Spinal cord (tissue), 10 donors: ENCODE data around the gene DDX56. TPM values are rescaled to one million over a fixed set of nuclear protein-coding genes. Genes with fewer than 3 reads are reported as not detected.
A peak's percentile ranks its signal among the peaks of the same experiment; 100 is the strongest.

ENCODE experiments used
- DNase-seq, 6 donors: peaks; one replicate each; pipeline versions ENCODE4 v3.0.0 to v3.0.0-alpha.2; 2013 to 2015; ENCODE audit warnings: low spot score in 6 of 6, low read depth in 4 of 6
- H3K27ac ChIP-seq: one replicate; pipeline ENCODE4 v1.5.1; 2013; ENCODE audit warnings: low read depth, low read length, control low read depth
- H3K27me3 ChIP-seq: one replicate; pipeline ENCODE4 v1.6.1; 2013; ENCODE audit warnings: low read length; ENCODE audit not compliant: control insufficient read depth, insufficient read depth
- H3K36me3 ChIP-seq: one replicate; pipeline ENCODE4 v1.6.1; 2013; ENCODE audit warnings: low read length; ENCODE audit not compliant: control insufficient read depth, insufficient read depth
- H3K4me1 ChIP-seq: one replicate; pipeline ENCODE4 v1.6.1; 2013; ENCODE audit warnings: low read length; ENCODE audit not compliant: control insufficient read depth, insufficient read depth
- H3K4me3 ChIP-seq: one replicate; pipeline ENCODE4 v1.5.1; 2013; ENCODE audit warnings: low read depth, low read length, control low read depth
- H3K9me3 ChIP-seq: one replicate; pipeline ENCODE4 v1.6.1; 2013; ENCODE audit warnings: low read length; ENCODE audit not compliant: control insufficient read depth, insufficient read depth
- WGBS: methylation state at CpG from one replicate; pipeline ENCODE4 v1.1.5; 2013; ENCODE audit warnings: missing lambda C conversion rate; ENCODE audit not compliant: insufficient coverage; 5-methylcytosine and 5-hydroxymethylcytosine counted together
- long read RNA-seq, 4 donors: transcript quantifications; one replicate each; lab custom pipeline, GENCODE V29; 2026
- polyA plus RNA-seq, 2 donors: library from polyadenylated mRNA; unstranded; fragments of 120-200 nt; gene quantifications; one replicate each; pipeline ENCODE4 v1.2.1, GENCODE V29; 2013; ENCODE audit not compliant: insufficient read length in 2 of 2
- total RNA-seq, 2 donors: library from RNA; depleted of rRNA in 1 of 2; stranded (reverse); fragments of 120-200 nt in 1 of 2; fragments of >200 nt in 1 of 2; gene quantifications; one replicate each; pipeline versions ENCODE4 v1.2.3 to v1.2.4, GENCODE V29; 2013 to 2014
- donor health status: healthy.

Gene DDX56
- total RNA-seq (10 to 100 TPM; 37.0 to 60.3 TPM), polyA plus RNA-seq (10 to 100 TPM; 61.3 to 80.4 TPM)
- long read RNA-seq, donor 1, transcript DDX56-201 (14 exons, 2,336 nt): major isoform, 13 of 28 reads
- long read RNA-seq, donor 1, partial matches to known transcripts: 13 of 28 reads
- long read RNA-seq, donor 1, other reads (novel, unspliced or antisense): 0 of 28 reads
- long read RNA-seq, donor 2, partial matches to known transcripts: 0 of 3 reads
- long read RNA-seq, donor 2, other reads (novel, unspliced or antisense): 0 of 3 reads
- long read RNA-seq, donor 3, partial matches to known transcripts: 0 of 5 reads
- long read RNA-seq, donor 3, other reads (novel, unspliced or antisense): 0 of 5 reads
- long read RNA-seq, donor 4, transcript DDX56-201 (14 exons, 2,336 nt): major isoform, 8 of 29 reads
- long read RNA-seq, donor 4, partial matches to known transcripts: 17 of 29 reads
- long read RNA-seq, donor 4, other reads (novel, unspliced or antisense): 0 of 29 reads

GRCh38 chr7:44573464-44574286 lies at the start of gene DDX56:
Gene DDX56, minus strand, starts transcription at chr7:44573908. Its CDS starts 13 bp downstream, at chr7:44573895.
- Histone ChIP-seq H3K4me1 (peaks cover 23% of the 10 kb centered on the region), H3K36me3 (peaks cover 66% of the 10 kb centered on the region), H3K4me3 (peak within 1 kb of the TSS; percentile 88), H3K9me3 (no peaks in the 10 kb centered on the region), H3K27ac (peak within 1 kb of the TSS; percentile 84), H3K27me3 (no peaks in the 10 kb centered on the region)
- under 1% methylated on average over 74 of the region's 74 CpGs for WGBS
- peak; percentile 89 to 99 (median 92) for DNase-seq

GRCh38 chr7:44622342-44623151 lies 48.8 kb upstream of the DDX56 start:
- H3K27ac ChIP-seq: no peak overlapping the region
- peaks cover 5% of the 10 kb centered on the region for H3K4me1 ChIP-seq
- 88% methylated on average over 4 of the region's 5 CpGs for WGBS
- no peaks in the 10 kb centered on the region for H3K9me3 ChIP-seq
- no peak for DNase-seq
- no peak overlapping the region for H3K4me3 ChIP-seq
- no peaks in the 10 kb centered on the region for H3K27me3 ChIP-seq
- peaks cover 22% of the 10 kb centered on the region for H3K36me3 ChIP-seq

GRCh38 chr7:44621750-44622103 lies 48.0 kb upstream of the DDX56 start:
- Histone ChIP-seq H3K4me1 (peaks cover 4% of the 10 kb centered on the region), H3K36me3 (peaks cover 17% of the 10 kb centered on the region), H3K9me3 (no peaks in the 10 kb centered on the region), H3K27ac (no peak overlapping the region), H3K27me3 (no peaks in the 10 kb centered on the region), H3K4me3 (no peak overlapping the region)
- 87% methylated on average over 3 of the region's 5 CpGs for WGBS
- no peak for DNase-seq

- H3K27me3 ChIP-seq: no peaks in the 10 kb centered on the region
- H3K27ac ChIP-seq: no peak overlapping the region
- DNase-seq: no peak
- H3K4me1 ChIP-seq: no peaks in the 10 kb centered on the region
- H3K9me3 ChIP-seq: no peaks in the 10 kb centered on the region
- 97% methylated on average over 5 of the region's 11 CpGs for WGBS
- H3K4me3 ChIP-seq: no peak overlapping the region
- H3K36me3 ChIP-seq: peaks cover 12% of the 10 kb centered on the region
These were observed 47.5 kb upstream of the DDX56 start for GRCh38 chr7:44621034-44621749.

- H3K9me3 ChIP-seq: no peaks in the 10 kb centered on the region
- WGBS: 90% methylated on average over 2 of the region's 3 CpGs
These were observed 45.0 kb upstream of the DDX56 start for GRCh38 chr7:44618753-44619152.

GRCh38 chr7:44618045-44618444 lies 44.3 kb upstream of the DDX56 start:
- H3K4me3 ChIP-seq: no peak overlapping the region
- DNase-seq: no peak
- no CpG with 5 or more reads among the region's 1 CpG for WGBS
- H3K27me3 ChIP-seq: no peaks in the 10 kb centered on the region
- H3K4me1 ChIP-seq: peaks cover 2% of the 10 kb centered on the region
- H3K27ac ChIP-seq: no peak overlapping the region
- H3K36me3 ChIP-seq: no peaks in the 10 kb centered on the region
- no peaks in the 10 kb centered on the region for H3K9me3 ChIP-seq

More at GRCh38 chr7:44618753-44619152, 45.0 kb upstream of the DDX56 start:
- no peaks in the 10 kb centered on the region for H3K27me3 ChIP-seq
- H3K27ac ChIP-seq: no peak overlapping the region
- peaks cover 2% of the 10 kb centered on the region for H3K4me1 ChIP-seq
- no peaks in the 10 kb centered on the region for H3K36me3 ChIP-seq
- no peak for DNase-seq
- no peak overlapping the region for H3K4me3 ChIP-seq

GRCh38 chr7:44617225-44617890 lies 43.6 kb upstream of the DDX56 start:
- H3K36me3 ChIP-seq: no peaks in the 10 kb centered on the region
- no peaks in the 10 kb centered on the region for H3K9me3 ChIP-seq
- H3K27me3 ChIP-seq: no peaks in the 10 kb centered on the region
- H3K4me3 ChIP-seq: no peak overlapping the region
- peaks cover 2% of the 10 kb centered on the region for H3K4me1 ChIP-seq
- no peak for DNase-seq
- WGBS: no CpG with 5 or more reads among the region's 2 CpGs
- no peak overlapping the region for H3K27ac ChIP-seq

GRCh38 chr7:44616545-44616944 lies 42.8 kb upstream of the DDX56 start:
- WGBS: 95% methylated on average over 4 of the region's 12 CpGs
- H3K27me3 ChIP-seq: no peaks in the 10 kb centered on the region
- H3K27ac ChIP-seq: no peak overlapping the region
- DNase-seq: no peak
- no peak overlapping the region for H3K4me3 ChIP-seq
- H3K9me3 ChIP-seq: no peaks in the 10 kb centered on the region
- peaks cover 2% of the 10 kb centered on the region for H3K4me1 ChIP-seq
- no peaks in the 10 kb centered on the region for H3K36me3 ChIP-seq
